ENCODE measurements around the gene ZMAT3.

The ZMAT3 gene

GRCh38 chr3:179021119-179021903 is 50.3 kb downstream of the ZMAT3 start:
- no peak for FAIRE-seq

DNA sequence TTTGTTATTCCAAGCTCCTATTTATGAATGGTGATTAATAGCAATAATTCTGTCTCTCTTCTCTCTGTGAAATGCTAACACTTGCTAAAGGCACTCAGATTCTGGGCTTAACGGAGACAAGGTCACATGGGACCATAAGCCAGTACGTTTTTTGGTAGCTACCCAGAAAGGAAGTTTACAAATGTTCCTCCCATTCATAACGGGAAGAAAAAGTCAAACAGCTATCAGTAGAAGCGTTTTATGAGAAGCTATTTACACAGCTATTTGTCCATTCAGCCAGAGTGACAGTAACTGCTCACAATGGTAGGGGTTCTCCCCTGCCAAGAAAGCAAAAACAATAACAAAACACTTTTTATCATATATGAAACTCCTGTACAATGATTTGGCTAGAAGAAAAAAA is 51.5 kb downstream of the ZMAT3 start:
- FAIRE-seq: no peak

GRCh38 chr3:179018808-179019207 is 52.8 kb downstream of the ZMAT3 start:
- no peak for FAIRE-seq

DNA sequence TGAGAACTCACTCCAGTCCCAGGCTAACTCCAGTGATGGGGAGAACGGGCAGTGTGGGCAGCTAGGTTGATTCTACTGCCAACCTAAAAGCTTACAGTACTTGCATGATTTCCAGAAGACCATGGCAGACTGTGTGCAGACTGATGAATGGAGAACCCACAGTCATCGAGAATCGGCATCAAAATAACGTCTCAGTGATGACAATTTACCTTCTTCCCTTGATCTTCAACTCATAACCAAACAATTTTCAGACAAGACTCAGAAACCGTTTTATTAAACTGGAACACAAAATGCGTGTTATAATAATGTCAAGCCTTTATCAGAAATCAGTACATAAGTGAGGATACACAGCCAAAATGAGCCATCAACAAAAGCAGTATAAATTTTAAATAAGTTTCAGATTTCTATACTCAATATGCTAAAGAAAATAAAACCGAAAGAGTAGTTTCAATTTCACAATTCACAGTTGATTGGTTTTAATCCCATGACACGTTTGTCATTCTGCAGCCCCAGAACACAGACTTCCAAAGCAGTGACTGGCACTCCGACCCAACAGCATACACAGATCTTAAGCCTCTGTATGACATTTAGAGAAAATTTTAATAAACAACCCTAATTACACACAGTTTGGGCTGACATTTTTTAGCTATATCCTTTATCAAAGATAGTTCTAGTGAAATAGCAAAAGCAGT is 54.5 kb downstream of the ZMAT3 start:
- FAIRE-seq: no peak

DNA sequence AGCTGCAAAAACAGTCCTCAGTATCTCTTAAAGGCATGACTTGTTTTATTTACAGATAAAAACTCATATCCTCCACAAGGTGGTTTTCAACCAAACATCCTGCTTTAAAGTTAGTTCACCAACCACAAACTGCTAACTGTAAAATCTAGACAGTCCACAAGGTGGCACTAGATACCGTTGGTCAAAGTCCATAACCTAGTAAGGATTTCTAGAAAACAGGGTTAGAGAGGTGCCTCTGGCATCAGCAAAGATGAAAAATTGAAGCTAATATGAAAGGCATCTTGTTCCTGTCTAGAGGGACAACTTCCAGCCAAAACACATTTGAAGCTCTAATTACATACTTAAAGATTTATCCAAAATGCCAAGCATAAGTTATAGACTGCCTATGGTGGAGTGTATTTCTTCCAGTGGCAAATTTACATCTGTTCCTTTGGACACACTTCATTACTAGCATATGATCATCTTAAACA is 56.0 kb downstream of the ZMAT3 start:
- FAIRE-seq: peak; percentile 95

DNA sequence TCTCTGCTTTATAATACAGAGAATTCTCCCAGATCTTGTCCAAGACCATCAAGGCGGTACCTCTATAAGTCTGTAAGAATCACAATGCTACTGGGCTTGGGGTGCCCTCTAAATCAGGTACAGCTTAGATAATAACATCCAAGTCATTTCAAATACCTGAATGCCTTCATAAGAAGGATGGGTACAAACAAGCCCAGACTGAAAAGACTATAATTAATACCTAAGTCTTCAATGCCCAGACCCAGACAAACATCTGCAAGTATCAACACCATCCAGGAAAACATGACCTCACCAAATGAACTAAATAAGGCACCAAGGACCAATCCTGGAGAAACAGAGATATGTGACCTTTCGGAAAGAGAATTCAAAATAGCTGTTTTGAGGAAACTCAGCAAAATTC is 65.9 kb downstream of the ZMAT3 start:
- FAIRE-seq: no peak

DNA sequence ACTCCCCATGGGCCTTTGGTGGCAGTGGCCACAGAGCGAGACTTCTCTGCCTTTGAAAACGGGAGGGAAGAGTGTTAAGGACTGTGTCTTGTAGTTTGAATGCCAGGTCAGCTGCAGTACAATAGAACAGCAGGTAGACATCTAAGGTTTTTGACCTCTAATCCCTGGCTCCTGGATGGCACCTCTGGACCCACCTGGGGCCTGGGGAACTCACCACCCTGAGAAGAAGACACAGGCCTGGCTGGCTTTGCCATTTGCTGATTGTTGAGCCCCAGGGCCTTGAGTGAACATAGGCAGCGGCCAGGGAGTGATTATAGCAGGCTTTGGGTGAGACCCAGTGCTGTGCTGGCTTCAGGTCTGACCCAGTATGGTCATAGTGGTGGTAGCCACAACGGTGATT is 66.4 kb downstream of the ZMAT3 start:
- FAIRE-seq: no peak

DNA sequence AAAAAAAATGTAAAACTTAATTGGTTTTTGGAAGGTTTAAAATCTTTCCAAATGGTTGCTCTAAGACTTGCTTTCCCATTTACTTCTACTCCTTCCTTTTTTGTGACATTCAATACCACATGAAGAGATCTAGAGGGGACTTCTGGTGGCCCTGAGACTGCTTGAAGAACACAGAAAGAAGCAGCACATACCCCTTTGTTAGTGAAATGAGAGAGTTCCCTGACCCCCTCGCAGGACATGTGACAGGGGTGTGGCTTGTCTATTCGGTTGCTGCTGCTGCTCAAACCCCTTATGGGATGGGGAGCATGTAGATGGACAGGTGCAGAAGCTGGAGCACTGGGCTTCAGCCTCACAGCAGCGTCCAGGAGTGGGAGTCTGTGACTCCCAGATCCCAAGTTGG is 71.0 kb downstream of the ZMAT3 start:
- FAIRE-seq: no peak

DNA sequence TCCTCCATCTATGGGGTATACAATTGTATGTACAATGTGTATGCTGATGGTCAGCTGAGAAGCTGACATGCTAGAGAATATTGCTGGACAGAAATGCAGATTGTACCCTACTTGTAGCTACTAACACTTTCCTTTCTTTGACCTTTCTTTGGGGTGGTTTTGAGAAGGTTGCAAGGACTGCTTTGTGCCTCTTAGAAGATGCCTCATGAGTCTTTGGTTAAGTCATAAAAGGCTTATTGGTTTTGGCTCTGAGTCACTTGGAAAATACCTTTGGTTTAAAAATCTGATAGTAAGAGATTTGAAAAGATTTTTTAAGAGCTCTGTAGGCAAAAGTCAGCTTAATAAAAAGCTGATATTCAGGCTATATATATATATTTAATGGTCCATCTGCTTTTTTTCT is 71.5 kb downstream of the ZMAT3 start:
- FAIRE-seq: no peak

GRCh38 chr3:178996399-178996798 is 75.2 kb downstream of the ZMAT3 start:
- no peak for FAIRE-seq

GRCh38 chr3:178990293-178990692 is 81.3 kb downstream of the ZMAT3 start:
- no peak for FAIRE-seq

DNA sequence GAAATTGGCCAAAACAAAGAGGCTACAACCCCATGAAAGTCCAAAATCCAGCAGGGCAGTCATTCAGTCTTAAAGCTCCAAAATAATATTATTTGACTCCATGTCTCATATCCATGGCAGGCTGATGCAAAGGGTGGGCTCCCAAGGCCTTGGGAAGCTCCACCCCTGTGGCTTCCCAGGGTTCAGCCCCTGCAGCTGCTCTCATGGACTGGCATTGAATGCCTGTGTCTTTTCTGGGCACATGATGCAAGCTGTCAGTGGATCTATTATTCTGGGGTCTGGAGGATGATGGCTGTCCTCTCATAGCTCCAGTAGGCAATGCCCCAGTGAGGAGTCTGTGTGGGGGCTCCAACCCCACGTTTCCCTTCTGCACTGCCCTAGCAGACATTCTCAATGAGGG is 81.8 kb downstream of the ZMAT3 start:
- no peak for FAIRE-seq

GRCh38 chr3:178987745-178988144 is 83.9 kb downstream of the ZMAT3 start:
- FAIRE-seq: no peak

DNA sequence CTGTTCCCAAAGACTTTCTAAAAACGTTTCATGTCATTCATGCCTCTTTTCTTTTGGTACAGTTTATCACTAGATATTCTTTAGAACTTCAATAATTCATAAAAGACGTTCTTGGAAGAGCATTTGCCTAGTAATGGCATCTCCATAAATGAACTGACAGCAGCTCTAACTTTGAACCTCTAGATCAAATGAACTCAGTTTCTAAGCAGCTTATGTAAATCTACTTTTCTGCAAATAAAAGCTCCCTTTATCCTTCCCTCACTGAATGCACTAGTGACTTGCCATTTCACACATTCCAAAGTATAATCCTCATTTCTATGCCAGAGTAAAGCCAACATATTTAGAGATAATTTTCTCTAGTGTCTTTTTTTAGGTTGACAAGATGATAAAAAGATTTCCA is 85.2 kb downstream of the ZMAT3 start:
- FAIRE-seq: no peak

DNA sequence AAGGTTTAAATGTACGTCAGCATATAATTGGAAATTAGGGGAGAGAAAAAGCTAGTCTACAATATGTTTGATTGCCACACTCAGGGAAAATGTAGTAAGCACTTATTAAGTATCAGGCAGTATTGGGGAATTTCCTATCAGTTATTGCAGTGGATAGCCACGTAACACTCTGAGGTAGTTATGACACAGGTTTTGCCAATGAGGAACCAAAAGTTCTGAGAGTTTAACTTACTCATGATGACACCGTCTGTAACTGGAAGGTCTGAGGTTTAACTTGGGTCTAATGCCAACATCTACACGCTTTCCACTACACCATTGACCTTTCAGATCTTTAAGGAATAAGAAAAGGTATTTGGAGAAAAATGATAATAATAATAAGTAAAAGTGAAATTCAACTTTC is 89.5 kb downstream of the ZMAT3 start:
- no peak for FAIRE-seq

DNA sequence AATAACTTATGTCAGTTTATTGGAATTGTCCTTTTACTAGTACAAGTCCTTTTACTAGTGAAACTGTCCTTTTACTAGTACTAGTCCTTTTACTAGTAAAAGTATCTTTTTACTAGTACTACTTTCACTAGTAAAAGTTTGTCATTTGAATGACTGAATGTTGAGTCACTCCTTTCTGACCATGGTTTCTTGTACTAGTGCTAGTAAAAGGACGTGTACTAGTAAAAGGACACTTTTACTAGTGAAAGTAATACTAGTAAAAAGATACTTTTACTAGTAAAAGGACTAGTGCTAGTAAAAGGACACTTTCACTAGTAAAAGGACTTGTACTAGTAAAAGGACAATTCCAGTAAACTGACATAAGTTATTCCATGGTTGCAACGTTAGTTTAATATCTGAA is 96.3 kb downstream of the ZMAT3 start:
- no peak for FAIRE-seq

DNA sequence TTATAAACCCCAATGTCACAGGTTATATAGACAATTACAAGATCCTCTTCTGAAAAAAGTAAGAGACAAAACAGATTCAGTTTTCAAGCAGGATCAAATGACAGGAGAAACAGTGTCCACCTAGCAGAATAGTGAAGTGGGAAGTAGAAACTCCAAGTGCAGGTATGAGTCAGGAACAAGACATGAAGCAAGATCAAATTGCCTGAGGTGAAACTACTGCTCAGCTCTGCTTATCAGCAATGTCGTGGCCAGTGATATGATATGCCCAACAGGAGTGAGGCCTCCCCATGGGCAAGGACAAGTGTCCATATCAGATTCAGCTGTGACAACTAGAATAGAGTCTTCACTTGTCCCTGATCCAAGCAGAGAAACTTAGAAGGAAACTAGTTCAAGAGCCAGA is 100.0 kb downstream of the ZMAT3 start:
- FAIRE-seq: no peak

- no peak for FAIRE-seq
These were observed 102.5 kb downstream of the ZMAT3 start for GRCh38 chr3:178969004-178969700.
